H1 (cell line): ENCODE measurements around the gene GTF2F1. TPM values are rescaled to one million over a fixed set of nuclear protein-coding genes. Genes with fewer than 3 reads are reported as not detected.

Experiments used
- BACH1 ChIP-seq: IDR thresholded peaks from 2 replicates; pipeline ENCODE4 v1.6.1; 2012; ENCODE audit warnings: low read length, improper control_type of control experiment
- E2F6 ChIP-seq: IDR thresholded peaks from 2 replicates; pipeline ENCODE4 v1.6.1; 2012; ENCODE audit warnings: inconsistent platforms
- EGR1 ChIP-seq: IDR thresholded peaks from 2 replicates; pipeline ENCODE4 v1.6.1; 2011; ENCODE audit warnings: low read depth, low read length, borderline replicate concordance
- PHF8 ChIP-seq: fragments of 200-600 bp; sonication (generic); conservative IDR thresholded peaks from 2 replicates; pipeline ENCODE4 v1.7.1; 2012; ENCODE audit warnings: low read depth, mild to moderate bottlenecking, inconsistent platforms, low read length, moderate library complexity
- RFX5 ChIP-seq: IDR thresholded peaks from 2 replicates; pipeline ENCODE4 v1.6.1; 2011; ENCODE audit warnings: low read depth, low read length, improper control_type of control experiment, borderline replicate concordance
- SAP30 ChIP-seq: fragments of 300-600 bp; sonication (generic); IDR thresholded peaks from 2 replicates; pipeline ENCODE4 v1.7.1; 2012; ENCODE audit warnings: low read length, moderate library complexity, mild to moderate bottlenecking, inconsistent platforms; ENCODE audit not compliant: insufficient read depth, insufficient replicate concordance
- SUZ12 ChIP-seq: fragments of 200-600 bp; sonication (generic); IDR thresholded peaks from 2 replicates; pipeline ENCODE4 v1.6.1; 2012; ENCODE audit warnings: mild to moderate bottlenecking, inconsistent platforms, low read length, moderate library complexity, mixed read lengths
- TEAD4 ChIP-seq: IDR thresholded peaks from 2 replicates; pipeline ENCODE4 v1.6.1; 2012; ENCODE audit warnings: low read depth, low read length, inconsistent platforms, mixed read lengths
- YY1 ChIP-seq: IDR thresholded peaks from 2 replicates; pipeline ENCODE4 v1.6.1; 2011; ENCODE audit warnings: low read depth, mild to moderate bottlenecking, low read length
- polyA plus RNA-seq, 7 experiments: library from polyadenylated mRNA; depleted of rRNA in 3 of 7; stranded (reverse) in 5 of 7; unstranded in 2 of 7; fragments of >200 nt in 5 of 7; fragments of 200-250 nt in 2 of 7; gene quantifications; 1 replicate in 5 of 7; 2 replicates in 1 of 7; 4 replicates in 1 of 7; pipeline versions ENCODE4 v1.2.1 to v1.2.3, GENCODE V29; 2011 to 2013; ENCODE audit warnings: missing spikeins in 2 of 7, mixed read lengths in 2 of 7
- total RNA-seq: library from RNA; stranded (reverse); fragmentation: NEBNext Ultra II Directional; extraction: Animal tissue kit (Norgen Biotek cat#: 25700); gene quantifications from 2 replicates; pipeline ENCODE4 v1.2.1, GENCODE V29; 2021
- TF ChIP-seq, protein P1 (sequence below): fragments of 300-600 bp; sonication (generic); IDR thresholded peaks from 2 replicates; pipeline ENCODE4 v1.7.1; 2012; ENCODE audit warnings: low read length, moderate library complexity, mild to moderate bottlenecking, inconsistent platforms; ENCODE audit not compliant: insufficient replicate concordance

Gene GTF2F1
- total and polyA plus RNA-seq, 2 of the 8 experiments (the other 6 are each of a cell fraction or from before 2014, with no cell fraction given), result 29.3 to 56.3 TPM

DNA sequence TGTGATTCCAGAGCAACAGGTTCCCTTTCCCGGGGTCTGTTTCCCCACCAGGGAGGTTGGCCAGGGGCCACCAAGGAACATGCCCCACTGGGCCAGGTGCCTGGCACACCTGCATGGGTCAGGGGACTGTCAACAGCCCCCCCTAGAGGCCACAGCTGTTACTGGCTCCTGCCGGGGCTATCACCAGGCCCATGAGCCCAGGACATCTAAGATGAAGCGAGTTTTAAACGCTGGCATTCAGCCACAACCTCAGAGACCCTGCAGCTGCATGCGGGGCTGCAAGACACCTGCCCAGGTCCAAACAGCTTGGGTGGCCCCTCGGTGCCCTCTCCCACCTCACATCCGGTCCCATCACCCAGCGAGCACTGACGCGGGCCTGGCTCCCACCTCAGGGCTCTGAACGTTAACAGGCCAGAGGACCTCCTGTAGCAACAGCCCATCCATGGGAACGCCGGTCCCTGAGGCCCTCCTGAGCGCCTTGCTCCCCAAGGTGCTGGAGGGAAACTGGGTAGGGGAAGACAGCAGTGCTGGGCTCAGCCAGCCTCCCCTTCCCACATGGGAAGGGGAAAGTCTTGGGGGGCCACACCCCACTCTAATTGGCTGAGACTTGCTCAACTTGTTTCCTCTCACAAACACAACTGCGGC, 19.6 kb upstream of the GTF2F1 start (continued):
- no peak for TF ChIP-seq E2F6
- TF ChIP-seq BACH1, result no peak
- no peak; the same call in 1 of the 2 replicates for TF ChIP-seq YY1
- TF ChIP-seq TEAD4, result no peak
- no peak for TF ChIP-seq PHF8
- TF ChIP-seq EGR1, result no peak
- no peak for TF ChIP-seq RFX5
- TF ChIP-seq, protein P1, sequence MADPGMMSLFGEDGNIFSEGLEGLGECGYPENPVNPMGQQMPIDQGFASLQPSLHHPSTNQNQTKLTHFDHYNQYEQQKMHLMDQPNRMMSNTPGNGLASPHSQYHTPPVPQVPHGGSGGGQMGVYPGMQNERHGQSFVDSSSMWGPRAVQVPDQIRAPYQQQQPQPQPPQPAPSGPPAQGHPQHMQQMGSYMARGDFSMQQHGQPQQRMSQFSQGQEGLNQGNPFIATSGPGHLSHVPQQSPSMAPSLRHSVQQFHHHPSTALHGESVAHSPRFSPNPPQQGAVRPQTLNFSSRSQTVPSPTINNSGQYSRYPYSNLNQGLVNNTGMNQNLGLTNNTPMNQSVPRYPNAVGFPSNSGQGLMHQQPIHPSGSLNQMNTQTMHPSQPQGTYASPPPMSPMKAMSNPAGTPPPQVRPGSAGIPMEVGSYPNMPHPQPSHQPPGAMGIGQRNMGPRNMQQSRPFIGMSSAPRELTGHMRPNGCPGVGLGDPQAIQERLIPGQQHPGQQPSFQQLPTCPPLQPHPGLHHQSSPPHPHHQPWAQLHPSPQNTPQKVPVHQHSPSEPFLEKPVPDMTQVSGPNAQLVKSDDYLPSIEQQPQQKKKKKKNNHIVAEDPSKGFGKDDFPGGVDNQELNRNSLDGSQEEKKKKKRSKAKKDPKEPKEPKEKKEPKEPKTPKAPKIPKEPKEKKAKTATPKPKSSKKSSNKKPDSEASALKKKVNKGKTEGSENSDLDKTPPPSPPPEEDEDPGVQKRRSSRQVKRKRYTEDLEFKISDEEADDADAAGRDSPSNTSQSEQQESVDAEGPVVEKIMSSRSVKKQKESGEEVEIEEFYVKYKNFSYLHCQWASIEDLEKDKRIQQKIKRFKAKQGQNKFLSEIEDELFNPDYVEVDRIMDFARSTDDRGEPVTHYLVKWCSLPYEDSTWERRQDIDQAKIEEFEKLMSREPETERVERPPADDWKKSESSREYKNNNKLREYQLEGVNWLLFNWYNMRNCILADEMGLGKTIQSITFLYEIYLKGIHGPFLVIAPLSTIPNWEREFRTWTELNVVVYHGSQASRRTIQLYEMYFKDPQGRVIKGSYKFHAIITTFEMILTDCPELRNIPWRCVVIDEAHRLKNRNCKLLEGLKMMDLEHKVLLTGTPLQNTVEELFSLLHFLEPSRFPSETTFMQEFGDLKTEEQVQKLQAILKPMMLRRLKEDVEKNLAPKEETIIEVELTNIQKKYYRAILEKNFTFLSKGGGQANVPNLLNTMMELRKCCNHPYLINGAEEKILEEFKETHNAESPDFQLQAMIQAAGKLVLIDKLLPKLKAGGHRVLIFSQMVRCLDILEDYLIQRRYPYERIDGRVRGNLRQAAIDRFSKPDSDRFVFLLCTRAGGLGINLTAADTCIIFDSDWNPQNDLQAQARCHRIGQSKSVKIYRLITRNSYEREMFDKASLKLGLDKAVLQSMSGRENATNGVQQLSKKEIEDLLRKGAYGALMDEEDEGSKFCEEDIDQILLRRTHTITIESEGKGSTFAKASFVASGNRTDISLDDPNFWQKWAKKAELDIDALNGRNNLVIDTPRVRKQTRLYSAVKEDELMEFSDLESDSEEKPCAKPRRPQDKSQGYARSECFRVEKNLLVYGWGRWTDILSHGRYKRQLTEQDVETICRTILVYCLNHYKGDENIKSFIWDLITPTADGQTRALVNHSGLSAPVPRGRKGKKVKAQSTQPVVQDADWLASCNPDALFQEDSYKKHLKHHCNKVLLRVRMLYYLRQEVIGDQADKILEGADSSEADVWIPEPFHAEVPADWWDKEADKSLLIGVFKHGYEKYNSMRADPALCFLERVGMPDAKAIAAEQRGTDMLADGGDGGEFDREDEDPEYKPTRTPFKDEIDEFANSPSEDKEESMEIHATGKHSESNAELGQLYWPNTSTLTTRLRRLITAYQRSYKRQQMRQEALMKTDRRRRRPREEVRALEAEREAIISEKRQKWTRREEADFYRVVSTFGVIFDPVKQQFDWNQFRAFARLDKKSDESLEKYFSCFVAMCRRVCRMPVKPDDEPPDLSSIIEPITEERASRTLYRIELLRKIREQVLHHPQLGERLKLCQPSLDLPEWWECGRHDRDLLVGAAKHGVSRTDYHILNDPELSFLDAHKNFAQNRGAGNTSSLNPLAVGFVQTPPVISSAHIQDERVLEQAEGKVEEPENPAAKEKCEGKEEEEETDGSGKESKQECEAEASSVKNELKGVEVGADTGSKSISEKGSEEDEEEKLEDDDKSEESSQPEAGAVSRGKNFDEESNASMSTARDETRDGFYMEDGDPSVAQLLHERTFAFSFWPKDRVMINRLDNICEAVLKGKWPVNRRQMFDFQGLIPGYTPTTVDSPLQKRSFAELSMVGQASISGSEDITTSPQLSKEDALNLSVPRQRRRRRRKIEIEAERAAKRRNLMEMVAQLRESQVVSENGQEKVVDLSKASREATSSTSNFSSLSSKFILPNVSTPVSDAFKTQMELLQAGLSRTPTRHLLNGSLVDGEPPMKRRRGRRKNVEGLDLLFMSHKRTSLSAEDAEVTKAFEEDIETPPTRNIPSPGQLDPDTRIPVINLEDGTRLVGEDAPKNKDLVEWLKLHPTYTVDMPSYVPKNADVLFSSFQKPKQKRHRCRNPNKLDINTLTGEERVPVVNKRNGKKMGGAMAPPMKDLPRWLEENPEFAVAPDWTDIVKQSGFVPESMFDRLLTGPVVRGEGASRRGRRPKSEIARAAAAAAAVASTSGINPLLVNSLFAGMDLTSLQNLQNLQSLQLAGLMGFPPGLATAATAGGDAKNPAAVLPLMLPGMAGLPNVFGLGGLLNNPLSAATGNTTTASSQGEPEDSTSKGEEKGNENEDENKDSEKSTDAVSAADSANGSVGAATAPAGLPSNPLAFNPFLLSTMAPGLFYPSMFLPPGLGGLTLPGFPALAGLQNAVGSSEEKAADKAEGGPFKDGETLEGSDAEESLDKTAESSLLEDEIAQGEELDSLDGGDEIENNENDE, result no peak
- no peak for TF ChIP-seq SAP30
- no peak for TF ChIP-seq SUZ12
